ENCODE measurements around the gene KDM4B.

KDM4B gene

GRCh38 chr19:5068233-5069072 lies 99.5 kb downstream of the KDM4B start:
- Histone ChIP-seq H3K4me3 (ENCODE audit: low read length) (no peak overlapping the region), H3K27ac (ENCODE audit: low read depth, low read length) (no peak overlapping the region), H3K36me3 (ENCODE audit: control insufficient read depth, insufficient read depth, low read length) (peaks cover 10% of the 10 kb centered on the region), H3K9ac (ENCODE audit: low read length) (no peak overlapping the region), H3K4me1 (ENCODE audit: control insufficient read depth, insufficient read depth, low read length) (no peaks in the 10 kb centered on the region), H3K27me3 (ENCODE audit: control insufficient read depth, insufficient read depth, low read length) (no peaks in the 10 kb centered on the region)

- Histone ChIP-seq H3K4me1 (ENCODE audit: control insufficient read depth, insufficient read depth, low read length) (no peaks in the 10 kb centered on the region), H3K4me3 (ENCODE audit: low read length) (no peak overlapping the region), H3K27ac (ENCODE audit: low read depth, low read length) (no peak overlapping the region), H3K9ac (ENCODE audit: low read length) (no peak overlapping the region), H3K36me3 (ENCODE audit: control insufficient read depth, insufficient read depth, low read length) (peaks cover 6% of the 10 kb centered on the region), H3K27me3 (ENCODE audit: control insufficient read depth, insufficient read depth, low read length) (no peaks in the 10 kb centered on the region)
Measured at GRCh38 chr19:5070331-5070730, 101.4 kb downstream of the KDM4B start.

- no peak overlapping the region for H3K27ac ChIP-seq (ENCODE audit: low read depth, low read length)
Measured at GRCh38 chr19:5070930-5071329, 102.0 kb downstream of the KDM4B start.

GRCh38 chr19:5071579-5071978 lies 102.7 kb downstream of the KDM4B start:
- H3K4me1 ChIP-seq (ENCODE audit: control insufficient read depth, insufficient read depth, low read length): no peaks in the 10 kb centered on the region
- no peak overlapping the region for H3K27ac ChIP-seq (ENCODE audit: low read depth, low read length)
- H3K4me3 ChIP-seq (ENCODE audit: low read length): no peak overlapping the region
- H3K27me3 ChIP-seq (ENCODE audit: control insufficient read depth, insufficient read depth, low read length): no peaks in the 10 kb centered on the region
- H3K9ac ChIP-seq (ENCODE audit: low read length): no peak overlapping the region
- H3K36me3 ChIP-seq (ENCODE audit: control insufficient read depth, insufficient read depth, low read length): peaks cover 3% of the 10 kb centered on the region

More at GRCh38 chr19:5070930-5071329, 102.0 kb downstream of the KDM4B start:
- Histone ChIP-seq H3K4me3 (ENCODE audit: low read length) (no peak overlapping the region), H3K9ac (ENCODE audit: low read length) (no peak overlapping the region), H3K27me3 (ENCODE audit: control insufficient read depth, insufficient read depth, low read length) (no peaks in the 10 kb centered on the region), H3K36me3 (ENCODE audit: control insufficient read depth, insufficient read depth, low read length) (peaks cover 3% of the 10 kb centered on the region), H3K4me1 (ENCODE audit: control insufficient read depth, insufficient read depth, low read length) (no peaks in the 10 kb centered on the region)

- H3K27me3 ChIP-seq (ENCODE audit: control insufficient read depth, insufficient read depth, low read length): no peaks in the 10 kb centered on the region
- no peak overlapping the region for H3K4me3 ChIP-seq (ENCODE audit: low read length)
- H3K36me3 ChIP-seq (ENCODE audit: control insufficient read depth, insufficient read depth, low read length): peaks cover 3% of the 10 kb centered on the region
Measured at GRCh38 chr19:5072115-5072514, 103.2 kb downstream of the KDM4B start.

GRCh38 chr19:5073153-5073844 lies 104.4 kb downstream of the KDM4B start:
- Histone ChIP-seq H3K27me3 (ENCODE audit: control insufficient read depth, insufficient read depth, low read length) (no peaks in the 10 kb centered on the region), H3K27ac (ENCODE audit: low read depth, low read length) (no peak overlapping the region), H3K36me3 (ENCODE audit: control insufficient read depth, insufficient read depth, low read length) (peaks cover 6% of the 10 kb centered on the region), H3K9ac (ENCODE audit: low read length) (no peak overlapping the region), H3K4me1 (ENCODE audit: control insufficient read depth, insufficient read depth, low read length) (no peaks in the 10 kb centered on the region), H3K4me3 (ENCODE audit: low read length) (no peak overlapping the region)

More at GRCh38 chr19:5072115-5072514, 103.2 kb downstream of the KDM4B start:
- H3K27ac ChIP-seq (ENCODE audit: low read depth, low read length): no peak overlapping the region
- H3K4me1 ChIP-seq (ENCODE audit: control insufficient read depth, insufficient read depth, low read length): no peaks in the 10 kb centered on the region
- H3K9ac ChIP-seq (ENCODE audit: low read length): no peak overlapping the region

GRCh38 chr19:5074407-5074806 lies 105.5 kb downstream of the KDM4B start:
- H3K27me3 ChIP-seq (ENCODE audit: control insufficient read depth, insufficient read depth, low read length): no peaks in the 10 kb centered on the region
- H3K4me1 ChIP-seq (ENCODE audit: control insufficient read depth, insufficient read depth, low read length): no peaks in the 10 kb centered on the region
- H3K9ac ChIP-seq (ENCODE audit: low read length): no peak overlapping the region
- H3K4me3 ChIP-seq (ENCODE audit: low read length): no peak overlapping the region
- H3K27ac ChIP-seq (ENCODE audit: low read depth, low read length): no peak overlapping the region
- peaks cover 11% of the 10 kb centered on the region for H3K36me3 ChIP-seq (ENCODE audit: control insufficient read depth, insufficient read depth, low read length)

GRCh38 chr19:5074830-5075394 lies 106.0 kb downstream of the KDM4B start:
- H3K36me3 ChIP-seq (ENCODE audit: control insufficient read depth, insufficient read depth, low read length): peaks cover 12% of the 10 kb centered on the region

GRCh38 chr19:5075597-5075996 lies 106.7 kb downstream of the KDM4B start:
- no peak overlapping the region for H3K4me3 ChIP-seq (ENCODE audit: low read length)
- H3K27ac ChIP-seq (ENCODE audit: low read depth, low read length): no peak overlapping the region
- no peak overlapping the region for H3K9ac ChIP-seq (ENCODE audit: low read length)
- H3K36me3 ChIP-seq (ENCODE audit: control insufficient read depth, insufficient read depth, low read length): peaks cover 16% of the 10 kb centered on the region
- H3K27me3 ChIP-seq (ENCODE audit: control insufficient read depth, insufficient read depth, low read length): no peaks in the 10 kb centered on the region
- no peaks in the 10 kb centered on the region for H3K4me1 ChIP-seq (ENCODE audit: control insufficient read depth, insufficient read depth, low read length)

More at GRCh38 chr19:5074830-5075394, 106.0 kb downstream of the KDM4B start:
- no peak overlapping the region for H3K9ac ChIP-seq (ENCODE audit: low read length)
- H3K4me3 ChIP-seq (ENCODE audit: low read length): no peak overlapping the region
- H3K27ac ChIP-seq (ENCODE audit: low read depth, low read length): no peak overlapping the region
- H3K27me3 ChIP-seq (ENCODE audit: control insufficient read depth, insufficient read depth, low read length): no peaks in the 10 kb centered on the region
- no peaks in the 10 kb centered on the region for H3K4me1 ChIP-seq (ENCODE audit: control insufficient read depth, insufficient read depth, low read length)

GRCh38 chr19:5076440-5077208 lies 107.7 kb downstream of the KDM4B start:
- no peaks in the 10 kb centered on the region for H3K27me3 ChIP-seq (ENCODE audit: control insufficient read depth, insufficient read depth, low read length)
- no peak overlapping the region for H3K4me3 ChIP-seq (ENCODE audit: low read length)
- H3K4me1 ChIP-seq (ENCODE audit: control insufficient read depth, insufficient read depth, low read length): no peaks in the 10 kb centered on the region
- H3K27ac ChIP-seq (ENCODE audit: low read depth, low read length): no peak overlapping the region
- H3K36me3 ChIP-seq (ENCODE audit: control insufficient read depth, insufficient read depth, low read length): peaks cover 24% of the 10 kb centered on the region
- H3K9ac ChIP-seq (ENCODE audit: low read length): no peak overlapping the region

- Histone ChIP-seq H3K27ac (ENCODE audit: low read depth, low read length) (no peak overlapping the region), H3K4me3 (ENCODE audit: low read length) (no peak overlapping the region), H3K4me1 (ENCODE audit: control insufficient read depth, insufficient read depth, low read length) (no peaks in the 10 kb centered on the region), H3K36me3 (ENCODE audit: control insufficient read depth, insufficient read depth, low read length) (peaks cover 26% of the 10 kb centered on the region), H3K27me3 (ENCODE audit: control insufficient read depth, insufficient read depth, low read length) (no peaks in the 10 kb centered on the region), H3K9ac (ENCODE audit: low read length) (no peak overlapping the region)
Measured at GRCh38 chr19:5077209-5077515, 108.2 kb downstream of the KDM4B start.

GRCh38 chr19:5078182-5078581 lies 109.3 kb downstream of the KDM4B start:
- H3K27me3 ChIP-seq (ENCODE audit: control insufficient read depth, insufficient read depth, low read length): no peaks in the 10 kb centered on the region
- H3K9ac ChIP-seq (ENCODE audit: low read length): no peak overlapping the region
- no peak overlapping the region for H3K4me3 ChIP-seq (ENCODE audit: low read length)
- H3K27ac ChIP-seq (ENCODE audit: low read depth, low read length): no peak overlapping the region
- H3K4me1 ChIP-seq (ENCODE audit: control insufficient read depth, insufficient read depth, low read length): no peaks in the 10 kb centered on the region
- peaks cover 24% of the 10 kb centered on the region for H3K36me3 ChIP-seq (ENCODE audit: control insufficient read depth, insufficient read depth, low read length)

Data from rectal smooth muscle tissue (tissue), 1 donor.